ENCODE data around the gene FXYD5.
"Not testable (repeated sequence)": the region's sequence is repeated elsewhere in the genome, so short reads cannot be mapped to it uniquely, and the experiment has no call there.

Gene FXYD5

GRCh38 chr19:35138305-35138892 lies 16.1 kb upstream of the FXYD5 start, which contains the start of gene FXYD1:
Gene FXYD1, plus strand, starts transcription at chr19:35138824. Its CDS starts 1,256 bp downstream, at chr19:35140080.
- DNase-seq (ENCODE audit: low read depth), result no peak

GRCh38 chr19:35140207-35140961 lies 14.2 kb upstream of the FXYD5 start:
- DNase-seq (ENCODE audit: low read depth), result no peak

GRCh38 chr19:35140962-35141836 lies 13.3 kb upstream of the FXYD5 start:
- peak; percentile 92 for DNase-seq (ENCODE audit: low read depth)

GRCh38 chr19:35141837-35142605 lies 12.5 kb upstream of the FXYD5 start:
- no peak for DNase-seq (ENCODE audit: low read depth)

GRCh38 chr19:35142606-35143230 lies 11.8 kb upstream of the FXYD5 start:
- DNase-seq (ENCODE audit: low read depth), result peak; percentile 56

GRCh38 chr19:35143231-35143715 lies 11.3 kb upstream of the FXYD5 start, which contains the start of gene FXYD7:
Gene FXYD7, plus strand, starts transcription at chr19:35143255. Its CDS starts 79 bp downstream, at chr19:35143334.
- no peak for DNase-seq (ENCODE audit: low read depth)

- DNase-seq (ENCODE audit: low read depth), result no peak
Measured at GRCh38 chr19:35143818-35144217, 10.7 kb upstream of the FXYD5 start.

GRCh38 chr19:35144259-35144599 lies 10.3 kb upstream of the FXYD5 start:
- no peak for DNase-seq (ENCODE audit: low read depth)

GRCh38 chr19:35144600-35145436 lies 9.7 kb upstream of the FXYD5 start:
- DNase-seq (ENCODE audit: low read depth), result no peak

GRCh38 chr19:35146746-35147459 lies 7.6 kb upstream of the FXYD5 start:
- no peak for DNase-seq (ENCODE audit: low read depth)

GRCh38 chr19:35149463-35149862 lies 5.1 kb upstream of the FXYD5 start:
- no peak for DNase-seq (ENCODE audit: low read depth)

- DNase-seq (ENCODE audit: low read depth), result no peak
Measured at GRCh38 chr19:35150445-35150844, 4.1 kb upstream of the FXYD5 start.

- DNase-seq (ENCODE audit: low read depth), result no peak
Measured at GRCh38 chr19:35151273-35152065, 3.1 kb upstream of the FXYD5 start.

GRCh38 chr19:35153129-35153522 lies 1.4 kb upstream of the FXYD5 start:
- not testable (repeated sequence) for DNase-seq (ENCODE audit: low read depth)

GRCh38 chr19:35153701-35154524 lies 622 bp upstream of the FXYD5 start:
- peak; percentile 71 for DNase-seq (ENCODE audit: low read depth)

GRCh38 chr19:35155441-35155840 lies 906 bp downstream of the FXYD5 start:
- DNase-seq (ENCODE audit: low read depth), result no peak

GRCh38 chr19:35155981-35156672 lies 1.6 kb downstream of the FXYD5 start:
- DNase-seq (ENCODE audit: low read depth), result no peak
